DMS79 treated with DMSO at 0.1 percent for 48 hours (cell line): ENCODE measurements around the gene ITPR2.
"Not testable (repeated sequence)": the region's sequence is repeated elsewhere in the genome, so short reads cannot be mapped to it uniquely, and the experiment has no call there.

ENCODE experiments used
- DNase-seq: peaks from one replicate; lab custom pipeline; 2025; lab: John Stamatoyannopoulos, UW

ITPR2 gene

DNA sequence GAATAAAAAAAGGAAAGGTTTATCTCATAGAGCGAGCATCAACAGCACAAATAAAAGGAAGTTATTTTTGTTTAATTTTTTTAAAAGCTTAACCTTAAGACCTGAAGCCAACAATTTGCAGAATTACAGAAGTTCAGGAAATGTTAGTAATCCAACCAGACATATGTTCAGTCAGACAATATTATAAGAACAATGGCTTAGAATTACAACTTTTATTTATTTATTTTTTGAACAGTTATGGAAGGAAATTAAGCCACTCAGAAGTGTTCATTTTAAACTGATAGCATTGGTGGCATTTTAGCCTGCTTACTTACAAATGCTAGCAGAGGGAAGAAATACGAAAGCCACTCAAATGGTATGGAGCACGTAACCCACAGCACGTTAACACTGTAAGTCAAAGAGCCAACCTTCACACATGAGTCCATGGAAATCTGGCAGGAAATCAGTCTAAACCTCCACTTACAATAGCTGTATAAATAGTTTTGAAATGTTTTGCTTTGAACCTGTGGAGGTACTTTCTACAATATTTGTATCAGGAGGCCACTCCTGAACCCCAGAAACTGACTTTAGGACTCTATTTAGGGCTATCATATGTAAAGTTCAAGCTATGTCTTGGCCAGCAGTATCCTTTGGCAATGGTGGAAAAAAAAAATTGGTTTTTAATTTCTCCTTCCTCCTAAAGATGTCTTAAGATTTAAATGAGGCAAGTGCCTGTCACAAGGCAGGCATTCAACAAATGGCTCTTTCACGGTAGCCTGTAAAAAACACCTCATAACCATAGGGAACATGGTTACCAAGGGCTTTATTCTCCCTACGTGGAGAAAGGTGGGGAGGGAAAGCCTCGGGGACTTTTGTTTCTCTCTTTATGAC lies 102.3 kb downstream of the ITPR2 start:
- no peak for DNase-seq

DNA sequence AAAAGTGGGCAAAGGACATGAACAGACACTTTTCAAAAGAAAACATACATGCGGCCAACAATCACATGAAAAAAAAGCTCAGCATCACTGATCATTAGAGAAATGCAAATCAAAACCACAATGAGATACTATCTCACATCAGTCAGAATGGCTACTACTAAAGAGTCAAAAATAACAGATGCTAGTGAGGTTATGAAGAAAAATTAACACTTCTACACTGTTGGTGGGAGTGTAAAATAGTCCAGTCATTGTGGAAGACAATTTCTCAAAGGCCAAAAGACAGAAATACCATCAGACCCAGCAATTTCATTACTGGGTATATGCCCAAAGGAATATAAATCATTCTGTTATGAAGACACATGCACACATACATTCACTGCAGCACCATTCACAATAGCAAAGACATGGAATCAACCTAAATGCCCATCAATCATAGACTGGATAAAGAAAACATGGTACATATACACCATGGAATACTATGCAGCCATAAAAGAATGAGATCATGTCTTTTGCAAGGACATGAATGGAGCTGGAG lies 103.8 kb downstream of the ITPR2 start:
- not testable (repeated sequence) for DNase-seq

DNA sequence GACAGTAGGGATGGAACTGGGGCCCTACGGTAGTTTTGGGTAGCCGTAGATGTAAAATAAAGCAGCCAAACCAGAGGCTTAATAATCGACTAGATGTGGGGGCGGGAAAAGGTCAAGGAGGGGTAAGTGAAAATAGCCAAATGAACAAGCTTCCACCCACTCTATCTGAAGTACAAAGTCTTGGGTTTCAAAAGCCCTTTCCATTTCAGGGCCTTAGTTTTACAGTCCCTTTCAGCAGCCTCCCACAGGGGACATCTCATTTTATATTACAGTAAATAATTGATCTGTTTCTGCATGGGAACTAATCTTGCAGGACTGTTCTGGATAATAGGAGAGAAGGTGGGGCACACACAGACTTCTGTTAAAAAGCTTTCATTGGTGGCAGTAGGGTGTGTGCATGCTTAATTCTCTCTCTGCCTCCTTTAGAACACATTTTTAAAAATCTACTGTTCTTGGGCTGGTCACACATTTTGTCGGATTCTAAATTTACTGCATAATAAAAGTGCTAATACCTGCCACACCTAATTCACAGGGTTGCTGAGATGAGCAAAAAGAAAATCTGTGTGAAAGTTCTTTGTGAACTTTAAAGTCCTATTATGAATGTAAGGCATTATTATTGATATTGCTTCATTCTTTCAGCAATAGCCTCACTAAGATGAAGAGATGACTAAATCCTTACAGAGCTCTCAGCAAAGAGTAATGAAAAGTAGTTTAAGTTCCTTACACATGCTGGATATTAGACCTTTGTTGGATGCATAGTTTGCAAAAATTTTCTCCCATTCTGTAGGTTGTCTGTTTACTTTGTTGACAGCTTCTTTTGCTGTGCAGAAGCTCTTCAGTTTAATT lies 104.6 kb downstream of the ITPR2 start:
- DNase-seq: no peak

DNA sequence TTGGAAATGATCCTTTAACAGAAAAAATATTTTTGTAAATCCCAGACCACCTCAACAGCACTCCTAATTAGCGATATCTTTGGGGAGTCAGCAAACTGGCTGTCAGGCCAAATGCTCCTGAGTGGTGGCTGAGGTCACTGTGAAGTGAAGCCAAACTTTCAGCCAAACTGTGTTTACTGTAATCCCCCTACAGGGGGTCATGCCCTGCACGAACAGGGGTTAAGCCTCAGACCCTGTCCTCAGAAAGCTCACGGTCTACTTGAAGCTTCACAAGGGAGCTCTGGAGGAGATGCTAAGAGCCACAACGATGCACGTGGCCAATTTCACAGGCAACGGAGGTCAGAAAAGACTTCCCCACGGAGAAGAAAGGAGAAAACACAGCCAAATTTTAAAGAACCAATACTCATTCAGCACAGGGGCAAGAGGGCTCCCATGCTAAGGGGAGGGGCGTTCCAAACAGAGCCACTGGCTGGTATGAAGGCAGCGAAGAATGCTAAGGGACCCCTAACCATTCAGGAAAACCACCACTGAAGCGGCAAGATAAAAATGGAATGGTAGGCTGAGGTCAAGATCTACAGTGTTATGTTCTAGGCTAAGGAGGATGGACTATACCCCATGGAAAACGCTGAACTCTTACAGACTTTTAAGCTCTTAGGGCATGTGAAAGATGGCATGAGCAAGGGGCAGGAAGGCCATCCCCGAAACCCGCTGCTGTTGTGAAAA lies 105.4 kb downstream of the ITPR2 start:
- no peak for DNase-seq

DNA sequence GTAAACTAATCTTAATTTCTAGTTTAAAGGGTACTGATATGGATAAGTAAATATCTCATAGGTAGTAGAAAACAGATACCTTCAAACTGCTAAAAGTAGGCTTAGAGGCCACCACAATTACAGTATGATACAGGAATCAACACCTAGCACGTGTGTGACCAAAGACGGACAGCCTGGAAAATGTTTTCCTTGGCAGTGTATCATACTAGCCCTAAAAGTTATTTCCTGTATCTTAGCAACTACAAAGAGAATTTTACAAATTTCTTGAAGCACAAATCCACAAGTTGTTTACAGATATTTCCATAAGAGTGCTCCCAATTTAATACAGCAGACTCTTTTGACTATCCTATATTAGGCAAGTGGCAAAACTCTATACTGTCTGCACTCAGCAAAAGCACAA lies 106.0 kb downstream of the ITPR2 start:
- no peak for DNase-seq

DNA sequence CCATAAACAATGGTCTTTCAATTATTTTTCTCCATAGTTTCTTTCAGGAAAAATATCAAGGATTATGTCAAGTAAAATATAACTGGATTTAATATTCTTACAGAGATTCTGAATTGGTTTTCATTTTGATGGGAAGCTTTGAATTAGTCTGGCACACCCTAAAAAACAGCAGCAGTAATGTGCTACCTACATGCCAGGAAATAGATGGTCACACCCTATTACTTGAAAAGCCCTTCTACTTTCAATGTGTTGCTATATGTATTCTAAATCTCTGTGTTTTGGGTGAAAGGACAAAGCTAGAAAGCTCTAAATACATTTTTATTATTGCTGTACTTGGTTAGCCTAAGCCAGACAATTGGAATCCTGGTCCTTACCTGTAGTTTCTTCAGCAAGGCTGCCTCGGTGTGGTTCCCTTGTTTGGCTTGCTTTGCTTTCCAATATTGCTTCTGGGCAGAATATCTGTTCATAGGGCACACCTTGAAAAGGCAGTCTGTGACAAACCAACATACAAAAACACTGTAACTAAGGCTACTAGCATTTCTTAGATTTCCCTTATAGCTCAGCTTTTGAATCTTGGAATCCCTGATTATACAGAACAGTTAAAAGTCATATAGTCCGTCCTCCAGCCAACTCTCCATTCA lies 107.6 kb downstream of the ITPR2 start:
- DNase-seq: no peak

DNA sequence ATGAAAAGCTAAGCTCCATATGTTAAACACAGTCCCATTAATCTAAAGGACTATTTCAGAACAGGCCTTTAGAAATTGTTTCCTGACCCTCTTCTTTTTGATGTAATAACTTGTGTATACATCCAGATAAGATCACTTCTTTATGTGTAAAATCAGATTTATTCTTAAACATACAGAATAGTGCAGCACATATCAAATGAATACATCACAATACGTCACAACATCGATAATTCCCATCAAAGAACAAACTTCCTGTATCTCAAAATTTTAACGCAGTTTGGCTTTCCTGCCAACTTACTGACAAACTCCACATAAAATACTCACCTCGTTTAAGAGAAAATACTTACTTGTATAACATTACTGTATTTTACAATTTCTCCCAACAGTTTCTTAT lies 108.7 kb downstream of the ITPR2 start:
- no peak for DNase-seq

DNA sequence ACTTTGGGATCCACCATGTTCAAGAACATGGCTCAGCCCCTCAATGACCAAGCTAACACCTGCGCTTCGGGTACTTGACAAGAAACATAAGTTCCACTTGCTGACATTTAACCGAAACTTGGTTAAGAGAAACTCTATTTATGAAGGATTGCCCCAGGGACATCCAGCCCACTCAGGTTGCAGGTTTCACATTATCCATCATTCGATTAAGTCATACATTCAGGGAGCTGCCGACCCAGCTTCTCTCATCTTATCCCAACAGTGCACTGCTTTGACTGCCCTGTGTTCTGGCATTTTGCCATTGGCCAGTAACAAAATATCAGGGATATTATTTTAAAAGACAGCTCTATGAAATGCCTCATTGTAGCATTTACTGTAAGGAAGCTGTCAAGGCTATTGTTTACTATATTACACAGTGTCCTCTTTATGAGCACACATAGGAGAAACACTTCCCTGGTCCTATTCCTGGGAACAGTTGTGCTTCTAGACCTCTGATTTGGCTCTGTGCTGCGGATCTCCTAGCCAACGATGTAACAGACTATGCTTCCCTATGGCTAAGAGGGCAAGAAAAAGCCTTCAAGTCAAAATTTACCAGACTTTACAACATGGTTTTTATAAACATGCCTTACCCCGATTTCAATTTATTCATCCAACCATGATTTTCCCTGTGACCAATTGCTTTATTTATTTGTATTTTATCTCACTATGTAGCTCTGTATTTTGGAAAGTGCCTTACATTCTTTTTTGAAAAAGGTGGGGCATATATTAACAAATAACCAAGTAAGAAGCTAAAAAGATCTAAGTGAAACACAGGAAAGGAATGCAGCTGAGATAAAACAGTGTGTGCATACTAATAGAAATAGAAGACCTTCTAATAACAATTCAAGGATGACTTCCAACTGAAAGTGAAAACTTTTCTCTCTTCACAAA lies 109.3 kb downstream of the ITPR2 start:
- DNase-seq: no peak

DNA sequence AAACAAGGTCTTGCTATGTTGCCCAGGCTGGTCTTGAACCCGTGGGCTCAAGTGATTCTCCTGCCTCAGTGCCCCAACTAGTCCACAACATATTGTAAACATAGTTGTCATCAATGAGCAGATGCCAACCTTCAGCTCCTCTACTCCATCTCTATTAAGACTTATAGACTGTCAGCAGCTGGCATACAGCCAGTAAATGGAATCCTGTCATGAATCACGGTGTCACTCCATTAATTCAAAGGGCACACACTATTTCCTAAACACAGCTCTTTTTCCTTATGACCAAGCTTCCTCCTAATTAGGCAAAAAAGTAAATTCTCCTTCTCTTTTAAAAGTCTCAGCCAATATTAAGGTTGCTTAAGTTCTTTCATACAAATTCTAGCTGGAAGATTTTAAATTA lies 111.2 kb downstream of the ITPR2 start:
- no peak for DNase-seq

DNA sequence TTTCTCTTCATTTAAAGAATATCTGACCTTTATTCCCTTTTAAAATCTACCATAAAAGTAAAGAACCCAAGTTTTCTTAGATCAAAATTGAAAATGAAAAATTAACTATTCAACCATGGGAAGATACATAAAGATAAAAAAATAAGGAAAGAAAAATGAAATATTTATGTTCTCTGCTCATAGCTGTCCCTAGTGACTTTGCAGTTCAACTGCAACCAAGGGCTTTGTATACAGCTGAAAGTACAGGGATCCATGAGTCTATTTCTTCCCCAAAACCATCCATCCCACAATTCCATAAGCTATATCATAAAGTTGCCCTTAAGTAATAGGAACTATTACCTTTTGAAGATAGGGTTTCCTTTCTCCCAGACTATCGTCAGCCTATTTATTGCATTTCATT lies 113.1 kb downstream of the ITPR2 start:
- no peak for DNase-seq

DNA sequence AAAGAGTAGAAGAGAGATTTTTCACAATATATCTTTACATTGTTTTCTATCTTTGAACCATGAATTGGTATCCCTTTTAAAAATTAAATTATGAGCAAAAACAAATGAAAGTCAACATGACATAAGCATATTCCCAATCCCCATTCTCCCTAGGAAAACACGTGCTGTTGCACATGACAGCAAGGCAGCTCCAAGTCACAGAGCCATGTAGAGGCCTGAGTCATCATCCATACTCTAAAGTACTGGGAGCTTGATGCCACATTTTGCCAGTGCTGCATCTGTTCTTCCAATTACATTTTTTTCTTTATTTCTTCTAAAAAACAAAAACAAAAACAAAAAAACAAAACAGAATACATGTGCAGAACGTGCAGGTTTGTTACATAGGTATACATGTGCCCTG lies 115.2 kb downstream of the ITPR2 start:
- no peak for DNase-seq

DNA sequence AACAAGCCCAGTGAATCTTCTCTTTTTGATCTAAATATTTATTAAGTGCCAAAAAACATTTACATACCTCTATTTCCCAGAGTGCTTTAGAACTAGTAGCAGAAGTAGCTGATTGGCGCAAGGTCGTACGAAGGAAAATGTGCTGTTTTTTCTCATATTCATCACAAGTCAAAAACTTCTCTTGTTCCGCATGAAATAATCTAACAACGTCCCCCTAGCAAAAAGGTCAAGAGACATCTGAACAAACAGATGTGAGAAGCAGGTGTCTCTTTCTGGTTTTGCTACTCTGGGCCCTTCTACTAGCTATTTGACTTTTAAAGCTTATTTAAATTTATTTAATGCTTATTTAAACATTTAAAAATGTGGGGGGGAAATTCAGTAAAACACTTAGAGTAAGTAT lies 117.8 kb downstream of the ITPR2 start:
- DNase-seq: no peak

DNA sequence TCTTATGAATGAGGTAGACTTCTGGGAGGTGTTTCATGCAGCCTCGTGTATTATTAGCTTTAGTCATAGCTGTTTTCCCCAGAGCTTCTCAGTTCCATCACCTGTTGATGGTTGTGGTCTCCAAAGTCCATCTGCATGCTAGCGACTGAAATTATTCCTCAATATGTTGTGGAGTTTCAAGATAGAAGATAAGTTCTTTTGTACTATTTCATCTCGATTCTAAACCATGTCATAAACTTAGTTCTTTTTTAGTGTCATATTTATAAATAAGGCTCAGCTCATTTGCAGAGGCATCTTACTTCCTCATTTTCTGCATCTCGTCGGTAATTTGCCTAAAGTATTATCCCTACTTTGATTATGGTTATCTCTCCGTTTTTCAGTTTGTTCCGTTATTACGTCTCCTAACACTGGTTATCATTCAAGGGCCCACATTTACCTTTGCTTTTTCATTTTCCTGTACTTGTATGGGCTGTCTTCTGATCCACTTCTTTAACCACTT lies 119.1 kb downstream of the ITPR2 start:
- DNase-seq: no peak

DNA sequence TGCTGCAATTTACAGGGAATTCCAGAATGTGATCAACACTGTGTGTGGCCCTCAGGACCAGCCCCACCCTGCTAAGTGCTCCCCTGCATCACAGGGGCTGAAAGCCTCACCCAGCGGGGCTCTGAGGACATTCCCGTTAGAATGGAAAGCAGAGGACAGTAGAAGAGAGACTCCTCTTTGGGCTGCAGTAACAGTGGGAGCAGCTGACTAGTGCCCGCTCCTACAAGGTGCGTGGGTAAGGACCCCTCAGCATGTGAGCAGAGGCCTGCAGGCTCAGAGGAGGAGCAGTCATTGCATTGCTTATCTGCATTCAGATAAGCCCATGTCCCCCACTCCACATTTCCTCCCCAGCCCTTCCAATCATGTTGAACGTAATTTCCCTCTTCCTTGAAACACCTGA lies 120.1 kb downstream of the ITPR2 start:
- no peak for DNase-seq

DNA sequence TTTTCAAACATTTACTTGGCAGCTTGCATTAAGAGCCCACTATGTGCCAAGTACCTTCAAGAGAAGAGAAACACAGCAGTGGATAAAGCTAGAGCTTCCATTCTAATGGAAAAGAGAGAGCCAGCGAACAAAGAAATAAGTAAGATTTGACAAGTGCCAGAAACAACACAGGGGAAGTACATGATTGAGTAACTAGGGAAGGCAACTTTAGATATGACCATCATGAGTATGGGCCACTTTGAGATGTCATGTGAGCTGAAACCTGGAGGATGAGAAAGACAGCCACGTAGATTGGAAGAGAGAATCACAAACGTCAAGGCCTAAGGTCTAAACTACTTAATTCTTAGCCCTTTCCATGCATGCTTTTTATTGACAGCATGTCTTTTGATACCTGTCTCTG lies 121.4 kb downstream of the ITPR2 start:
- DNase-seq: no peak

DNA sequence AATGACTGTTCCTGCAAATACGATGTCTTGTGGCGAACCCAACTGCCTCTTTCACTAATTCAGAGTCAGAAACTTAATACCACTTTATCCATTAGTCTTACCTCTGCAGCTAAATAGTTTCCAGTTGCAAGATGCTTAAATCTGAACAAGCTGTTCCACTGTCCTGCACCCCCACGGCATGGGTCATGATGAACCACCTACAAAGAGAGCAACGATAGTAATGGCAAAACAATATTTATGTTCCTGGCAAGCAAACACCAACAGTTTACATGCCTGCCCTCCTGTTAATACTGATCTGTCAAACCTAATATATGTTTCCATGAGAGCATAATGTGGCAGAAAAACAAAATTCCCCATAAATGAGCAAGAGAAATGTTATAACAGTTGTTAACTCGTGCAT lies 121.9 kb downstream of the ITPR2 start:
- no peak for DNase-seq

DNA sequence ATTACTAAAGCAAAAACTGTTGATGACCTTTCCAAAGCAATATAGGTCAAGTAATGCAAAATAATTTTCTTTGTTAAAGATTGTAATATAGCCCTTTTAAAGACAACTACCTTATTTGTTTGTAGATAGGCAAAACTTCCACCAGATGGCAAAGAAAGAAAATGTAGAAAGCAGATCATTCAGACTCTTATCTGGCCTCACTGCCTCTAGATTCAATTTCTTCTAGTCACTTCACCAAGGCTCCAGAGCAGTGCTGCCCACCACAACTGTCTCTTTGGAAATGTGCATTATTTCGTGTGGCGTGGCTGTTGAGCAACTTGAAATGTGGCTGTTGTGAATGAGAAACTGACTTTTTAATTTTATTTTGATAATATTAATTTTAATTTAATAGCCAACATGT lies 127.1 kb downstream of the ITPR2 start:
- DNase-seq: no peak

DNA sequence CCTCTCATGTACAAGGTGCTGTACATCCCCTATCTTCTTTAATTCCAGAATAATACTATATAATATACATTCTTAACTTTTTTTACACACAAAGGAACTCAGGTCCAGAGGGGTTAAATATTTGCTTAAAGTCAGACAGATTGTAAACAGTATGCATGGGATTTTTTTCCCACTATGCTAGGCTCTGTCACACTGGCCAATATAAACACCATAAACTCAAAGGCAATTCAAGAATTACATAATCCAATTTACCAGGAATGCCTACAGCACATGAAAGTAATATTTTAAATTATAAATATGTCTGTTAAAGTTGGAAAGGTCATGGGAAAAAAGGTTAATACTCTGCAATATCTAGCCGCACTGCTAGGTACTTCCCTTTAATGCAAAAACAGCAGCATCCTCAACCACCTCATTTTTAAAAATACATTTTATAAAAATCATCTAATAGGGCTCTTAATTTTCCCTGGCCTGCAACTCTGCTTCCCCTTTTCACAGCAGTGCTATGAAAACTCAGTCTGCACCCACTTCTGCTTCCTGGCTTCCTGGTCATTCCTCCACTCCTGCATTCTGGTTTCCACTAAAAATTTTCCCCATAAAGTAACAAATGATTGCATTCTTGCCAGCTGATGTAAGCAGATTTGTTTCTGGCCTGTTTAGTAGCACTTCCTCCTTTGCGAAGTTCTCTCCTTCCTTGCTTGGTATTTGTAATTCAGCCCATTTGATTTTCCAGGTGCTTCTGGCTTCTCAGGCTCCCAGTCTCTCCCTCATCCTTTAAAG lies 128.1 kb downstream of the ITPR2 start:
- no peak for DNase-seq

DNA sequence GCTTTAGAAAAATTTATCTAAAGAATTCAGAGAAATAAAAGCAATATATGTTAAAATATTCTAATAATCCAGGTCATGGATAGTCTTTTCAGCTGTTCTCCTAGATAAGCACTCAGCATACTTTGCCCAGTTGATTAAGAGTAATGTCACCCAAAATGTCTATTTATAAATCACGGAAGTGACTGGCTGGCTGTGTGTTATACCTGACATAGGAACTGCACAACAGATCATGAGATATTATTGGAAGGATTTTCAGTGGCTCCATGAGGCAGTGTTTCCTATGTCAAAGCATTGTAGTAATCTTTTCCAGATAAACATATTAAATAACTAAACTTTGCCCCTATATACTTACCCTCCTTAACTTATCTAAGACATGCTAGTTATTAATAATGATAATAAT lies 128.8 kb downstream of the ITPR2 start:
- DNase-seq: no peak

DNA sequence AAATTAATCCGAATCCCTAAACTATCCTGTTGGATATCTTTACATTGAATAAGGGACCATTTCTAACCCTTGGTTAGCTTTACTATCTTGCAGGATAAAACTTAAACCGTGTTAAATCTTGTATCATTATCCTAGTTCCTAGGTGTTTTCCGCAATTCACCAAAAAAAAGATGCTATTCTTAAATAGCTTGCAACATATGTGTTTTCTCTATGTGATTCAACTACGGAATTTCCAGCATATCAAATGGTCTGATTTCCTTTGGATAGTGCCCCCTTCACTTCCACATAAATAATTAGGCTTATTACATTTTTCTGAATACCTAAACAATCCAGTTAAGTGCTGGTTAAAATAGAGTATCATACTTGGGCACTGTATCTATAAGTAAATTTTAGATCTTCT lies 130.3 kb downstream of the ITPR2 start:
- no peak for DNase-seq
